BLaER1 treated with 17β-estradiol and CSF1 and Interleukin-3, amounts not matched to agents 10 nM and 100 nM (cell line): Measurements from ENCODE around the gene DSN1.

ENCODE experiments used
- H3K27ac ChIP-seq, 11 experiments: shearing (Covaris generic); formaldehyde crosslinking; 2 replicates each; pipeline ENCODE4 v1.8.1; 2022
- H3K27me3 ChIP-seq, 11 experiments: shearing (Covaris generic); formaldehyde crosslinking; 2 replicates each; pipeline ENCODE4 v1.8.1; 2022
- H3K36me3 ChIP-seq, 11 experiments: shearing (Covaris generic); formaldehyde crosslinking; 2 replicates each; pipeline ENCODE4 v1.8.1; 2022
- H3K4me1 ChIP-seq, 10 experiments: shearing (Covaris generic); formaldehyde crosslinking; 2 replicates each; pipeline ENCODE4 v1.8.1; 2022
- H3K4me2 ChIP-seq, 11 experiments: shearing (Covaris generic); formaldehyde crosslinking; 2 replicates each; pipeline ENCODE4 v1.8.1; 2022
- H3K4me3 ChIP-seq, 10 experiments: shearing (Covaris generic); formaldehyde crosslinking; 2 replicates each; pipeline ENCODE4 v1.8.1; 2022
- H3K9ac ChIP-seq, 11 experiments: shearing (Covaris generic); formaldehyde crosslinking; 2 replicates each; pipeline ENCODE4 v1.8.1; 2022
- H3K9me3 ChIP-seq, 11 experiments: shearing (Covaris generic); formaldehyde crosslinking; replicated peaks in 1 of 11; 2 replicates each; pipeline ENCODE4 v1.8.1; 2022
- H4K20me1 ChIP-seq, 11 experiments: shearing (Covaris generic); formaldehyde crosslinking; 2 replicates each; pipeline ENCODE4 v1.8.1; 2022
- Cebpa-rat ChIP-seq, 11 experiments: shearing (Covaris generic); IDR thresholded peaks; 2 replicates each; pipeline ENCODE4 v1.8.1; 2022

The DSN1 gene

DNA sequence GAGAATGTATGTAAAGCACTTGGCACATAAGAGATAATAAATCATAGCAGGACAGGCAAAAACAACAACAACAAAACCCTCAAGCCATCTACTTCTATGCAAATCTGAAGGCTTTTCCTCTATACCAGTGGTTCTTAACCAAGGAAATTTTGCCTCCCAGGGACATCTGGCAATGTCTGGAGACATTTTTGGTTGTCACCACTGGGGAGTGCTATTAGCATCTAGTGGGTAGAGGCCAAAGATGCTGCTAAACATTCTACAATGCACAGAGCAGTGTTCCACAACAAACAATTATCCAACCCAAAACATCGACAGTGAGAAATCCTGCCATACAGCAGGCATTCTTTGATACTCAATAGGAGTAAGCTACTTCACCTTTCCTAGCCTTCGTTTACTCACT lies 55.9 kb downstream of the DSN1 start:
- no peak overlapping the region for H3K27ac ChIP-seq
- peaks cover 0 to 9% (median 0%) of the 10 kb centered on the region in 11 experiments; a peak in 5 of 22 replicates for H4K20me1 ChIP-seq
- no peaks in the 10 kb centered on the region for H3K9me3 ChIP-seq
- H3K4me2 ChIP-seq: no peak overlapping the region
- peaks cover 0 to 12% (median 9%) of the 10 kb centered on the region in 10 experiments; a peak in 16 of 20 replicates for H3K4me1 ChIP-seq
- H3K4me3 ChIP-seq: no peak overlapping the region
- no peak for TF ChIP-seq Cebpa-rat (IDR thresholded peaks at IDR 0.05)
- peaks cover 0 to 52% (median 17%) of the 10 kb centered on the region in 11 experiments; a peak in 15 of 22 replicates for H3K36me3 ChIP-seq
- no peaks in the 10 kb centered on the region for H3K27me3 ChIP-seq
- H3K9ac ChIP-seq: no peak overlapping the region

DNA sequence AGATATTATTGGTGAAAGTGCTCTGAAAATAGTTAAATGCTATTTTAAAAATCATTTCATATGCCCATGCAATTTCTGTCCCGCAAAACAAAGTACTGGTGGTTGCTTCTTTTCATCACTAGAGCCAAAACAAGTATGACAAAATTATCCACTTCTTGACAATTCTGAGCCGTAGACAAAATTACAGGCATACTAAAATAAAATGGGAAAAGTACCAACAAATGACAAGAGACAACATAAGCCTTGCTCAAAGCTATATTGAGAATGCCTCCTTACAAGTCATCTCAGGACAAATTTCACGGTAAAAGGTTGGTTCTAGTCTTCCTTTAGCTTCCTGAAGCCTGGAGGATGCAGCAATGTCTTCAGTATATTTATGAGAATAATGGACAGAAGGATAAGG lies 56.5 kb downstream of the DSN1 start:
- Histone ChIP-seq H3K9ac (no peak overlapping the region), H4K20me1 (peaks cover 0 to 5% (median 0%) of the 10 kb centered on the region in 11 experiments; a peak in 2 of 22 replicates), H3K4me3 (no peak overlapping the region), H3K9me3 (no peaks in the 10 kb centered on the region), H3K27me3 (no peaks in the 10 kb centered on the region), H3K36me3 (peaks cover 0 to 53% (median 17%) of the 10 kb centered on the region in 11 experiments; a peak in 15 of 22 replicates), H3K4me1 (peaks cover 0 to 12% (median 9%) of the 10 kb centered on the region in 10 experiments; a peak in 16 of 20 replicates), H3K27ac (no peak overlapping the region), H3K4me2 (no peak overlapping the region)
- TF ChIP-seq Cebpa-rat (IDR thresholded peaks at IDR 0.05): no peak

- peaks cover 0 to 9% (median 0%) of the 10 kb centered on the region in 11 experiments; a peak in 2 of 22 replicates for H4K20me1 ChIP-seq
- TF ChIP-seq Cebpa-rat (IDR thresholded peaks at IDR 0.05): no peak
- H3K4me2 ChIP-seq: no peak overlapping the region
- no peak overlapping the region for H3K9ac ChIP-seq
- H3K27ac ChIP-seq: no peak overlapping the region
- no peaks in the 10 kb centered on the region for H3K9me3 ChIP-seq
- no peak overlapping the region for H3K4me3 ChIP-seq
- no peaks in the 10 kb centered on the region for H3K27me3 ChIP-seq
- H3K36me3 ChIP-seq: peaks cover 0 to 19% (median 3%) of the 10 kb centered on the region in 11 experiments; a peak in 6 of 22 replicates
- H3K4me1 ChIP-seq: no peaks in the 10 kb centered on the region
Measured at GRCh38 chr20:36712775-36713174, 60.8 kb downstream of the DSN1 start.

- no peaks in the 10 kb centered on the region for H3K9me3 ChIP-seq
- H3K4me3 ChIP-seq: no peak overlapping the region
- H3K27ac ChIP-seq: no peak overlapping the region
- no peak for TF ChIP-seq Cebpa-rat (IDR thresholded peaks at IDR 0.05)
- H4K20me1 ChIP-seq: peaks cover 0 to 9% (median 0%) of the 10 kb centered on the region in 11 experiments; a peak in 2 of 22 replicates
- H3K4me1 ChIP-seq: 0 out of 20 replicates have a peak, but pooled peaks cover 0 to 6% (median 0%) of the 10 kb centered on the region in 10 experiments
- peaks cover 0 to 38% (median 10%) of the 10 kb centered on the region in 11 experiments; a peak in 9 of 22 replicates for H3K36me3 ChIP-seq
- H3K9ac ChIP-seq: no peak overlapping the region
- no peaks in the 10 kb centered on the region for H3K27me3 ChIP-seq
- H3K4me2 ChIP-seq: no peak overlapping the region
Measured at GRCh38 chr20:36709126-36709525, 64.4 kb downstream of the DSN1 start.

GRCh38 chr20:36703530-36703929 lies 70.0 kb downstream of the DSN1 start:
- H3K27me3 ChIP-seq: no peaks in the 10 kb centered on the region
- no peak overlapping the region for H3K9ac ChIP-seq
- H4K20me1 ChIP-seq: peaks cover 0 to 5% (median 0%) of the 10 kb centered on the region in 11 experiments; a peak in 2 of 22 replicates
- 0 out of 20 replicates have a peak, but pooled peaks cover 0 to 6% (median 0%) of the 10 kb centered on the region in 10 experiments for H3K4me1 ChIP-seq
- H3K36me3 ChIP-seq: peaks cover 0 to 43% (median 10%) of the 10 kb centered on the region in 11 experiments; a peak in 9 of 22 replicates
- no peak overlapping the region for H3K27ac ChIP-seq
- H3K4me2 ChIP-seq: no peak overlapping the region
- H3K9me3 ChIP-seq: no peaks in the 10 kb centered on the region
- H3K4me3 ChIP-seq: no peak overlapping the region
- TF ChIP-seq Cebpa-rat (IDR thresholded peaks at IDR 0.05): no peak
